Neural progenitor cell (in vitro differentiated cells): ENCODE measurements around the gene PRSS53.

Source experiments
- EZH2phosphoT487 ChIP-seq: fragments of 200-600 bp; sonication (generic); IDR thresholded peaks from 2 replicates; pipeline ENCODE4 v1.6.1; 2017; ENCODE audit warnings: antibody characterized with exemption
- TF ChIP-seq, protein P1 (sequence below): fragments of 200-600 bp; sonication (generic); IDR thresholded peaks from 2 replicates; pipeline ENCODE4 v1.5.1; 2017; ENCODE audit warnings: antibody characterized with exemption, mild to moderate bottlenecking

DNA sequence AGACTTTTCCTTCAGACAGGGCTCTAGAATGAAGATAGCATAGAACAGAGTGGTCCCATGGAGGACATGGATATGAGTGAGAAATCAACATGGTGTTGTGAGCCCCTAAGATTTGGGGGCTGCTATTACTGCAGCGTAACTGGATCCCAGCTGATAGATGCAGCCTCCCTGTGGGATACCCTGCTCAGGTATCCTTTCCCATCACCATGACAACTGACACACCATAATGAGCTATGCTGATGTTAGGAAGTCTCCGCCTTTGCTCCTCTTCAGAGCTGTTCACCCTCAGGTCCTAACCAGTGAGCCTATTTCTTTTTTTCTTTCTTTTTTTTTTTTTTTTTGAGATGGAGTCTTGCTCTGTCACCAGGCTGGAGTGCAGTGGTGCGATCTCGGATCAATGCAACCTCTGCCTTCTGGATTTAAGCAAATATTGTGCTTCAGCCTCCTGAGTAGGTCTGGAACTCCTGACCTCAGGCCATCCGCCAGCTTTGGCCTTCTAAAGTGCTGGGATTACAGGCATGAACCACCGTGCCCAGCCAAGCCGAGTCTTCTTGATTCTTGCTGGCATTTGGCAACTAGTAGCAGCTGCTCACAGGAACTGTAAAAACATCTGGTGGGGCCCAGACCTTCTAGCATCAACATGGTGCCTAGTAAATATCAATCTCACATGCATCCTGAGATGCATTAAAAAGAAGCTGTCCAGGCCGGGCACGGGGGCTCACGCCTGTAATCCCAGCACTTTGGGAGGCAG, 38.3 kb downstream of the PRSS53 start:
- TF ChIP-seq, protein P1, sequence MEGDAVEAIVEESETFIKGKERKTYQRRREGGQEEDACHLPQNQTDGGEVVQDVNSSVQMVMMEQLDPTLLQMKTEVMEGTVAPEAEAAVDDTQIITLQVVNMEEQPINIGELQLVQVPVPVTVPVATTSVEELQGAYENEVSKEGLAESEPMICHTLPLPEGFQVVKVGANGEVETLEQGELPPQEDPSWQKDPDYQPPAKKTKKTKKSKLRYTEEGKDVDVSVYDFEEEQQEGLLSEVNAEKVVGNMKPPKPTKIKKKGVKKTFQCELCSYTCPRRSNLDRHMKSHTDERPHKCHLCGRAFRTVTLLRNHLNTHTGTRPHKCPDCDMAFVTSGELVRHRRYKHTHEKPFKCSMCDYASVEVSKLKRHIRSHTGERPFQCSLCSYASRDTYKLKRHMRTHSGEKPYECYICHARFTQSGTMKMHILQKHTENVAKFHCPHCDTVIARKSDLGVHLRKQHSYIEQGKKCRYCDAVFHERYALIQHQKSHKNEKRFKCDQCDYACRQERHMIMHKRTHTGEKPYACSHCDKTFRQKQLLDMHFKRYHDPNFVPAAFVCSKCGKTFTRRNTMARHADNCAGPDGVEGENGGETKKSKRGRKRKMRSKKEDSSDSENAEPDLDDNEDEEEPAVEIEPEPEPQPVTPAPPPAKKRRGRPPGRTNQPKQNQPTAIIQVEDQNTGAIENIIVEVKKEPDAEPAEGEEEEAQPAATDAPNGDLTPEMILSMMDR = no peak
- no peak for TF ChIP-seq EZH2phosphoT487
